Stimulated activated CD4-positive, alpha-beta T cell treated with anti-CD3 and anti-CD28 coated beads, TNF-alpha, amount 100 ng/mL, for 24 hours (primary cell): ENCODE data around the gene ZNF554.

ENCODE experiments used
- DNase-seq, 3 experiments: peaks; one replicate each; pipeline ENCODE4 v3.0.0-alpha.2; 2020; ENCODE audit warnings: low read depth in 3 of 3

ZNF554 gene

DNA sequence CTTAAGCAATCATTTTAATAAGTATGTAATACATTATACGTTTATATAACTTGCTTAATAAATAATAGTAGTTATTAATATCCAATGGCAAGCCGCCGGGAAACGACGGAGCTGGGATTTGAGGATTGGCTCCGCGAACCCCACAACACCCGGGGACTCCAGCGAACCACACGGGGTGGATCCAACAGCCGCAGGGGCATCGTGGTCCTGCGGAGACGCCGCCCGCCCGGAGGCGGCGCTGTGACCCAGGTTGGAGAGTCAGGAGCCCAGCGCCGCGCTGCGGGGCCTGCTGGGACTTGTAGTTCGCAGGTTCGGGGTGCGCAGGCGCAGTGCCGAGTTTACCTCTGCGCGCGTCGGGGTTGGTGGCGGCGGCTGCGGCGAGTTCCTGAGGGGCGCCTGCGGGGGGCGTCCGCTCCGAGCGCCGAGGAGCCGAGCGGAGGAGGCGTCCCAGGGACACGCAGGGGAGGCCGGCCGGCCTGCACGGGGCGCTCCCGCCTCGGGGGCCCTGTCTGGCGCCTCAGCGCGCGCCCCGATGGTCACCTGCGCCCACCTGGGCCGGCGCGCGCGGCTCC is at the start of gene ZNF554:
TSS of gene ZNF554 (plus strand) at position 329 of the 572 bp plus-strand sequence. CDS start at position 533, 204 bp downstream.
- peak; percentile 96 to 97 (median 97) for DNase-seq

DNA sequence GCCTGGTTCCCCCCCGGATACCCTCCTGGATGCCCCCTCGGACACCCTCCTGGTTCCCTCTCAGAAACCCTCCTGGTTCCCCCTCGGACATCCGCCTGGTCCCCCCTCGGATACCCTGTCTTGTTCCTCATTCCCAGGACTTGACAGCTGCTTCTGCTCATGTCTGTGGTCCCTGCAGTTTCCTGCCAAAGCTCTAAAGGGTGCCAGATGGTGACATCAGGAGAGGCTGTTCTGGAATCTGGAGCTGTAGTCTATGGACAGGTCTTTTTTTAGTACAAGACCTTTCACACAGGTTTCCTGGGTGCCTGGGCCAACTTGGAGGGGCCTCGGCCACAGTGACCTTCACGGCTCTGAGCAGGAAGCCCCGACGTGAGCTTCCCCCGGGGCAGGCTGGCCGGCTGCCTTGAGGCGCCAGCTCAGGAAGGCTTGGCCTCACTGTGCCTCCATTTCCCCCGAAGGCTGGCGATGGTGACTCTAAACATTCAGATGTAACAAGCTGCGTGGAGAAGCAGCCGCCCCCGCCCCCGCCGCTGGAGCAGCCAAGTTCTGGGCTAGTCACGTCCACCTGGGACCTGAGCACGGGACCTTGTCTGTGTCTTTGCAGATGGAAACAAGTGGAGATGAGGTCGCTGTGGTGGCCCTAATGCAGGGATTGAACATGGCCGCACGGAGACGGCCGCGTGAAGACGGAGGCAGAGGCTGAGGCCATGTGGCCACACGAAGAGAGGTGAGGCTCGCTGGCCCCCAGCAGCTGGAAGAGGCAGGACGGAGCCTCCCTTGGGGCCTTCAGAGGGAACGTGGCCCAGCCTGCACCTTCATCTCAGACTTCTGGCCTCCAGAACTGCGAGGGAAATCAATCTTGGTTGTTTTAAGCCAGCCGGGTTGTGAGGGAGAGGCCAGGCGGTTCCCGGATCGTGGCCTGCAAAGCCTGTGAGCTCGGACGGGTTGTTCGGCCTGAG is 49.3 kb upstream of the ZNF554 start:
- DNase-seq: no peak

DNA sequence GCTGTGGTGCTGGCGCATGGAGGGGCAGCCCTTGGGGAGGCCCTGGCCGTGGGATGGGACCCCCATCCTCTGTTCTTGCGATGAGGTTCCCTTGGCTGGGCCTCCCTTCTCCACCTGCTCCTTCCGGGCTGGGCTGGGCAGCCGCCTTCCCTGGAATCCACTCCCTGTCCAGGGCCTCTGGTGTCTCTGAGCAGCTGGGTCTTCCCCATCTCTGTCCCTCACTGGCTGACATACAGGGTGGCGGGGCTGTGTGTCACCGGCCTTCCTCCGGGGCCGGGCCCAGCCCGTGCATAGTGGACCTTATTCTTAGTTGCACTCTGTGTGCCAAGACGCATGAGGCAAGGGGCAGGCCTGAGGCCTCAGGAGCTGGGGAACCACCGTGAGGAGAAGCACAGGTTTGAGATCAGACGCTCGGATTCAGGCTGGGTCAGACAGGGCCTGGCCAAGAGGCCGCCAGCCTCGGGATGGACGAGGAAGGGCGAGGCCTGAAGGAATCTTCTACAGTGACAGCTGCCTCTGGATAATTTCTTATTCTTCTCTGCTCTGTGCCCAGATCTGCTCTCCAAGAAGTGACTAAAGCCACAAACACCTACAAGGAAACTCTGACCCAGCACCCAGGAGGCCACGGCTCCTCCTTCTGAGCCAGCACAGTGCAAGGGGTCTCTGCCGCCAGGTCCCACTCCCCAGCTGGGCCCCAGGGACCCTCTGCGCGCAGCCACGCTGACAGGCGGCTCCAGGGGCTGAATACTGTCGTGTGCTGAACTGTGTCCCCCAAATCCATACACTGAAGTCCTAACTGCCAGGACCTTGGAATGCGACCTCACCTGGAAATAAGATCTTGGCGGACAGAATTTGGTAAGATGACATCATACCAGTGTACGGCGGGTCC is 47.6 kb upstream of the ZNF554 start:
- DNase-seq: no peak

DNA sequence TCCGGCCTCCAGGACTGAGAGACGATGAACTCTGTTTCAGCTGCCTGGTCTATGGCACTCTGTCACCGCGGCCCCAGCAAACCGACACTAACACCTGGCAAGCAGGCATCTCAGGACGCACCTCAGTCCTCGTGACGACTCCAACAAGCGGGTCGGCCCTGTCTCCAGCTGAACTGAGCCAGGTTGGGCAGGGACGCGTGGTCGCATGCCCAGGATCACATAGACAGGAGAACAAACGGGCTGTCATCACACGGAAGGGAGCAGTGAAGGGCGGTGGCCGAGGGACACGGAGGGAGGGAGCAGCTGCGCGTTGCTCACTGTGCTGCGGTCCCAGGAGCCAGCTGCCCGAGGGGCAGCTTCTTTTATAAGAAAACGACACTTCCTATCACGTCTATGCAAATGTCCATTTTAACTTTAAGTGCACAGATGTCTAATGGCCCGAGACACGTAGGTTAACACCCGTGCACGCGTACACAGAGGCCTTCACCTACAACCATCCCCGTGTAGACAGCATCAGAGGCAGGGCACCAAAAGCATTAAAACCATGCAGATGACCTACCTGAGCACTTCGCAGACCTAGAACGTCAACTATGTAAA is 45.5 kb upstream of the ZNF554 start:
- no peak for DNase-seq

DNA sequence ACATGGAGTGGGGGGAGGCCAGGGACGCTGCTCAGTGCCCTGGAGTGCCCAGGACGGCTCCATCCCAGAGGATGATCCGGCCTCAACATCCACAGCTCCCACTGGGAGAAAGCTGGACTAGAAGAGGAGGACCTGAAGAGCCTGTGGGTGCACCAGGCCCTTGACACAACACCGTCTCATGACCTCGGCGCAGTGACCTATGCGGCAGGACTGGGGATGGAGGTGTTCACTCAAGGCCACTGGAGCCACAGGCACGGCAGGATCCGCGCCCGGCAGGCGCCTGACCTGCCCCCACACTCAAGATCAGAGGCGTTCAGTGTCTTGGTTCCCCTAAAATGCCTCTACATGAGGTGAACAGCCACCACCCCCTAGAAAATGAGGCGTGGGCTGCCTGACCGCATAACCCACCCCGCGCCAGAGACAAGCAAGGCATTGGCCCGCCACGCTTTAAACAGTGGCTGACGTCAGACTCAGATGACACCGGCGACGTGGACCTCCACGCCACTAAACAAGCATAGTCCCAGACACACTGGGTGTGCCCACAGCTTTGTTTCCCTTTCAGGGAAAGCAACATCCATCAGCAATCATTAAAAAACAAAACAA is 44.6 kb upstream of the ZNF554 start:
- no peak for DNase-seq

DNA sequence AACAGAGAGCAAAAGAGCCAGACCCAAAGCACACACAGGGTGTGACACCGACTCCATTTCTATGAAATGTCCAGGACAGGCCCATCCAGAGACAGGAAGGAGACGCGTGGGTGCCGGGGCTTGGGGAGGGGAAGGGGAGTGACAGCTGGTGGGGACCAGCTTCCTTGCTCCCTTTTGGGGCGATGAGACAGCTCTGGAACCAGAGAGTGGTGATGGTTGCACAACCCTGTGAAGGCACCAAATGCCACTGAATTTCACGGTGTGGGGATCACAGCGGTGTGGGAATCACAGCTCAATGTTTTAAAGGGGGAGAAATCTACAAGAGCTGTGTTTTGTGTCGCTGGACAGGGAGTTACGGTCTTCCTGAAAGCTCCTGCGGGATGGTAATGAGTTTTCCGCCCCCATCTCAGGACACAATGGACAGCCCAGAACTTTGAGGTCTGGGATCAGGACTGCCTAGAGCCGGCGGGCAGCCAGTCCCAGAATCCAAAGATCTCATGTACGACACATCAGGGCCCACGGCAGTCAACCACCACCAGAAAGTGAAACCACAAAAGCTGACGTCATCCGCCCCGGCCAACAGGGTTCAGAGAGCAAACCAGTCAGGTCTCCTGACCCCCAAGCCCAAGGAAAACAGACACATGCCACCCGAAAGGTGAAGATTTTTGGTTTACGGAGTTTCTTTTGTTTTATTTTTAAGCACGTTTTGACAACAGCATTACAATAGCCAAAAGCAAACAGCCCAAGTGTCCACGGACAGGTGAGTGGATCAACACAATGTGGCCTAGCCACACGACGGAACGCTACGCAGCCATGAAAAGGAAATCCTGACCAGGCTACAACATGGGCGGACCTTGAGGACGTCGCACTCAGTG is 43.9 kb upstream of the ZNF554 start:
- DNase-seq: peak; percentile 35 to 73 (median 41)

DNA sequence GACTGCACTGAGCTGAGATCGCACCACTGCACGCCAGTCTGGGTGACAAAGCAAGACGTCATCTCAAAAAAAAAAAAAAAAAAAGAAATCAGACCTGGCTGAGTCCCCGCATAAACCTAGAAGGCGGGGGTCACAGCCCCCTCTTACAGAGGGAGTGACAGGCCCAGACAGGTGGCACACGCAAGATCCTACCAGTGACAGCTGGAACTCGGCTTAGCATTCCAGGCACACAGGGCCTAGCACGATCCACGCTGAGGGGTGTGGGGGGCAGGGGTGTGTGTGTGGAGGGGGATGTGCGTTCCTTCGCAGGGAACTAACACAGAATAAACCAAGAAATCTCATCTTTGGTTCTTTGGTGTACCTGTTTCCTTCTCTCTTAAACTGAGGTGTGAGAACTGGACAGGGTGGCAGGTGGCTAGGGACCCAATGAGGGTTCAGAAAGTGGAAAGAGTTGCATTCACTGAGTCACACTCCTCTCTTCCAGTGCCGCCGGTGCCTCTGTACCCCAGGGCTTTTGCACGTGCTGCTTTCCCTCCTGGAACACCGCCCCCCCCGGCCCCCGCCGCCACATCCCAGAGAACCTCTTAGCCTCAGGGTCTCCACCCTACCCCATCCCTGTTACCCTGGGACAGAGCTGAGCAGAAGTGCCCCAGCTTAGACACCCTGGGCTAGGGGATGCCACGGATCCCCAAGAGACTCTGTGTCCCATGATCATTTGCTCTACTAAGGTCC is 41.5 kb upstream of the ZNF554 start:
- no peak for DNase-seq

DNA sequence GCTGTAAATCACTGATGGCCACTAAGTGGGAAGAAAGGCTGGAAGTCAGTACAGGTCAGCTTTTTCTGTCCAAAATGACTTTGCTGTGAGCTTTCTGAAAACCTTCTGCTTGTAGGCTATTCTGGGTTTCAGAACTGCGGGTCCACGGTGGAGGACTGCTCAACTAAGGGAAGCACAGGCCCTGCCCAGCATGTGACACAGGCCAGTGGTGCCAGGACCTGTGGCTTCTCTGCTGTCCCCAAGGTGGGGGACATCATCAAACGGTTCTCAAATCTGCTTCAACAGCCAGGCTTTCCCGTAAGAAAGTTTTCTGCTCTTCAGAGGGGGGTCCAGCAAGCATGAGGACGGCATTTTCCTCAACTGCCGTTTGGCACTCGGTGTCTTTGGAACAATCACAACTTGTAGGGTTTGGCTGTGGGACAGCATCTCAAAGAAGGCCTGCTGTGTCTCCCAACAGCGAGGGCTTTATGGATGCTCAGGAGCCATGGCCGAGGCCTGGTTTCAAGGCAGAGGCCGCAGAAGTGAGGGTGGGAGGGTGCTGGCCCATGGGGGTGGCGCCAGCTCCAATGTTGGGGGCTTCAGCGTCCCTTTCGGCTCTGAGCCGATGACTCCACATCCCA is 40.4 kb upstream of the ZNF554 start:
- no peak for DNase-seq

DNA sequence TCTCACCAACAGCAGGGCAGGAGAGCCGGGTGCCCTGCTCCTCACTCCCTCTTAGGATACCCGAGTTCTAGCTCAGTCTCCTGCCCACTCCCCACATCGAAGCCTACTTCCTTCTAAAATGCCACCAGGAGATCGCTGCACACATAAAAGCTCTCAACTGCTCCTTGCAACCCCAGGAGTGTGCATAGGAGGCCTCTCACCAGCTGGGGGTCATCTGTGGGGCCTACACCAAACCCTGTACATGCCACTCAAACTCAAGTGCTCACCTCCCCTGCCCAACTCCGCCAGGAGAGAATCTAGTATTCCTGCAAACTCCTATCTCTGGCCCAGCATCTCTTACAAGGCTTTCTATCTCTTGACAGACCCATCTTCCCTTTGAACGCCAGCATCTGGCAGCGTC is 39.4 kb upstream of the ZNF554 start:
- no peak for DNase-seq

DNA sequence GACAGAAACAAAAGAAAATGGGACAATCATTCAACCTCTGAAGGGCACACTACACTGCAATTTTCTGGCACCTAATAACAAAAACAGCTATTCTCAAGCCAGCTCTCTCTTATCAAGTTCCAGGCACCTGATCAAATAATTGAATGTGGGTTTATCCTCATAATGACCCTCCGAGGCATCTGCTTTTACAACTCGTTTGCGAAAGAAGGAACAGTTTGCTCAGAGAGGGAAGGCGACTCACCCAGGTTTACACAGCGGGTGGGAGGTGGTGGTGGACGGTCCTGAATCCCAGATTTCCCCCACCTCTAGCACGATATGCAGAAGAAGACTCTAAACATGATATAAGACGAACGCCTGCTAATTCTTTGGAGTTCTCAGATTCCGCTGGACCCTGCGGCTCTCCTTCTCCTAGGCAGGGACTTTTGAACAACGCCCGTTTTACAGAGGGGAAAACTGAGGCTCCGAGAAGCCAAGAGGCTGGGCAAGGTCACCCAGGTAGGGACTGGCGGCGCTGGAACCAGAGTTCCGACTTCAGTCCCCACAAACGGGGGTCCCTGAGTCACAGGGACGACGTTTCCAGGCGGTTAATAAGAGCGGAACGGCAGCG is 37.2 kb upstream of the ZNF554 start:
- DNase-seq: no peak

DNA sequence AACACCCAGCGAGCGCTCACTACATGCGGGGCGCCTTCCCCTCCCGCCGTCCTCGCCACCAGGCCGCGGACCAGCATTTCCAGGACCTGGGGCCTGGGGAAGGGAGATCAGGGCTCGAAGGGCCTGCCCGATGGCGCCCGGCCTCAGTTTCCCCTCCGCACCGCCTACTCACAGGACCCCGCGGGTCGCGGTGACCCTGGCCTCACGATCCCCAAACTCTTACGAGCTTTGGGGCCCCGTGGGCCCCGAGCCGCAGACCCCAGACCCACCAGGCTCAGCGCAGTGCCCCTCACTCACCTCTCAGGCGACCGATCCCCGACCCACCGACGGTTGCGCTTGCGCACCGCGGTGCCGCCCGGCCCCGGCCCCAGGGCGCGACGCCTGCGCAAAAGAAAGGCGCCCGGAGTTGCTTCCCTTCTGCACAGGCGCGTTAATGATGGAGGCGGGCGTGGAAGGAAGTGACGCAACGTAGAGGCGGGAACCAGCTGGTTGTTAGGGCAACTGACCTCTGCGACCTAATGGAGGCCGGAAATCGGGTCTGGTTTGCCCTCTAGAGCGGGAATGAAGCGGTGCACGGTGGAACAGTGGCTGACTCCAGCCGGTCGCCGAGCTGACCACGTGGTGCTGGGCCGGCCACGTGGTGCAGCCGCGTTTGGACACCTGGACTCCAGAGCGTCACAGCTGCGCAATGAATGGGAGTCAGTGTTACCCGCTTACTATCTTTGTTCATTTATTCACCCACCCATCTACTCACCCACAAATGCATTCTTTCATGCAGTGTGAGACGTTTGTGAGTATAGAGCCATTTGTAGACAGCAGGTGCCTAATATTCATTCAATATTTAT is 36.5 kb upstream of the ZNF554 start, which contains the start of gene SGTA:
TSS of gene SGTA (minus strand) at position 338 of the 845 bp plus-strand sequence. CDS start 14,205 bp downstream, outside the sequence.
- DNase-seq: peak; percentile 94 to 98 (median 97)

DNA sequence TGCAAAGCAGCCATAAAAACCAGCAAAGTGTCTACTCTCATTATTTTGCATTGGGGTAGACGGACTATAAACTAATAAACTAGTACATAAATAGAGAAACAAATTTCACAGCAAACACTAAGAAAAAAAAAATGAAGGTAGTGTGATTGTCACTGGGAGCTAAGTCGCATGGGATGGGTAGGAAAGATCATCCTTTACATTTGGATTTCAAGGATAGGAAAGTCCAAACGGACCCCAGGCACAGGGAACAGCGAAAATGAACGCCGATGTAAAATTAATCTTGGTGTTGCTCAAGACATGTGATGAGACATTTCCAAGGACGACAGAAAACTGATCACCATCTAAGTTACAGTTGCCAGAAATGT is 35.9 kb upstream of the ZNF554 start:
- no peak for DNase-seq

DNA sequence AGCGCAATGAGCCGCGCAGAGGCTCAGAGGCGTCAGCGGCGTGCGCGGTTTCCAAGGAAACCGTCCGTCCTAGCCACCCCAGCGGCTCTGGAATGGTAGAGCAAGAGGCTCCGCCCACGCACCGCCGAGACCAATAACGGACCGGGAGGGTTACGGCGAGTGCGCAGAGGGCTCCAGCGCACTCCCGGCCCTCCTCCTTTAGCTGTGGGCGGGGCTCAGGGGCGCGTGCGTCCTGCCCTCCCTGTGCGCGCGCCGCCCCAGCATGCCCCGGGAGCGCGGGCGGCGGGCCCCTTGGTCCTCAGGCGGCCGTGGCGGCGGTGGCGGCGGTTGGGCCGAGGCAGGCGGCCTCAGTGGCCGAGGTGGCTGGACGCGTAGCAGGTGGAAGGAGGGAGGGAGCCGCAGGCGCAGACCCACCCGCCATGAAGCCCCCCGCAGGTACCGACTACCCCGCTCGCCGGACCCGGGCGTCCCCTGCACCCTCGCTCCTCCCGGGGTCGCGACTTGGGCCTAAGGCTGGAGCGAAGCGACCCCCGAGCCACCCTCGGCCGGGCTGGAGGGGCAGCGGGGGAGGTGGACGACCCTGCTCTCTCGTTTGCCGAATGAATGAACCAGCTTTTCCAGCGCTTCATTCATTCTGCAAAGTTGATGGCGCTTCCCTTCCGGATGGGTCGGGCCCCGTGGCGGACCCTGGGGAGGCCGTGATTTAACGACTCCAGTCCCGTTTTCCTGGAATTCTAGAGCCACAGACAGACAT is 34.2 kb upstream of the ZNF554 start, which contains the start of gene THOP1:
TSS of gene THOP1 (plus strand) at position 260 of the 754 bp plus-strand sequence. CDS start at position 420, 160 bp downstream.
- peak; percentile 99 to 100 (median 100) for DNase-seq

DNA sequence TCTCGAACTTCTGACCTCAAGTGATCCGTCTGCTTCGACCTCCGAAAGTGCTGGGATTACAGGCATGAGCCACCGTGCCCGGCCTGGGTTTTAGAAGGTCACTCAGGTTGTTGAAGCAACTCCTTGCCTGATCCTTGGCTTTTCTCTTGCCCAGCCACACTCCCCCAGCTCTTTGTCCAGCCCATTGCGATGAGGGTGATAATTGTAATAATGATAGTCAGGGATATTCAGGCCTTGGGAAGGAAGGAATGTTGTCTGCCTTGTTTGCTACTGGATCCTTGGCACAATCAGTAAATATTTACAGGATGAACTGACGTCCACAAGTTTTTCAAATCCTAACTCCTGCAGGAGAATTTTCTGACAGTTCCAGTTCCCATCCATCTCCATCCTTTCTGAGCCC is 32.6 kb upstream of the ZNF554 start:
- no peak for DNase-seq

DNA sequence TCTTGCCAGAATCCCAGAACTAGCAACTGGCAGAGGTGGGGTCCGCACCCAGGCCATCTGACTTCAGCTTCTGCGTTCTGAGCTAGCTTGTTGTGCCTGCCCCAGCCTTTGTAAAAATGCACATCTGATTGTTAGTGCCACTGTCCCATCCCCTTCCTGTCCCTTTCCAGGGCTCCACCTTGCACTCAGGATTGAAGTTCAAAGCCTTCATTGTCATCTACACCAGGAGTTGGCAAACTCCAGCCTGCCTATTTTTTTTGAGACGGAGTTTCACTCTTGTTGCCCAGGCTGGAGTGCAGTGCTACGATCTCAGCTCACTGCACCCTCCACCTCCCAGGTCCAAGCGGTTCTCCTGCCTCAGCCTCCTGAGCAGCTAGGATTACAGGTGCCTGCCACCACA is 31.4 kb upstream of the ZNF554 start:
- no peak for DNase-seq

DNA sequence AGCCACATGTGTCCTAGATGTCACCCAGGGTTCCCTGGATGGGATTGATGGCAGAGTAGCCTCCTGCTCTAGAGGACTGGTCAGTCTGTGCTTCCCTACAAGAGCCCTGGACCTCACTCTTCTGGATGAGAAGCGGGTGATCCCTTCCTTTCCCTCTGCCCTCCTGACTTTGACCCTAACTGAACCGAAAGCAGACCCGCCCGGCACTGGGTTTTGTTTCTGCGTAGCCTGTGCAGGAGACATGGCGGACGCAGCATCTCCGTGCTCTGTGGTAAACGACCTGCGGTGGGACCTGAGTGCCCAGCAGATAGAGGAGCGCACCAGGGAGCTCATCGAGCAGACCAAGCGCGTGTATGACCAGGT is 29.5 kb upstream of the ZNF554 start:
- no peak for DNase-seq
